RWPE1 (cell line): ENCODE results near the gene MRPS33.

Experiments
- CTCF ChIA-PET: fragments of 350-600 bp; sonication (Branson Sonifier 250); formaldehyde crosslinking; extraction: SDS; loops from one replicate; lab custom pipeline; 2021; lab: Yijun Ruan, JAX
- POLR2A ChIA-PET: fragments of 400-600 bp; formaldehyde crosslinking; extraction: SDS; loops from one replicate; lab custom pipeline; 2020; ENCODE audit warnings: antibody characterized with exemption; ENCODE audit not compliant: low non-redundant PET; lab: Yijun Ruan, JAX
- DNase-seq: peaks from one replicate; pipeline ENCODE4 v3.0.0; 2012; ENCODE audit warnings: low spot score
- H3K27ac ChIP-seq: fragments of 450-650 bp; 2 replicates; pipeline ENCODE4 v1.5.1; 2017
- CTCF ChIP-seq: fragments of 450-650 bp; conservative IDR thresholded peaks from 2 replicates; pipeline ENCODE4 v1.5.1; 2017; ENCODE audit warnings: low read depth, mild to moderate bottlenecking

MRPS33 gene

DNA sequence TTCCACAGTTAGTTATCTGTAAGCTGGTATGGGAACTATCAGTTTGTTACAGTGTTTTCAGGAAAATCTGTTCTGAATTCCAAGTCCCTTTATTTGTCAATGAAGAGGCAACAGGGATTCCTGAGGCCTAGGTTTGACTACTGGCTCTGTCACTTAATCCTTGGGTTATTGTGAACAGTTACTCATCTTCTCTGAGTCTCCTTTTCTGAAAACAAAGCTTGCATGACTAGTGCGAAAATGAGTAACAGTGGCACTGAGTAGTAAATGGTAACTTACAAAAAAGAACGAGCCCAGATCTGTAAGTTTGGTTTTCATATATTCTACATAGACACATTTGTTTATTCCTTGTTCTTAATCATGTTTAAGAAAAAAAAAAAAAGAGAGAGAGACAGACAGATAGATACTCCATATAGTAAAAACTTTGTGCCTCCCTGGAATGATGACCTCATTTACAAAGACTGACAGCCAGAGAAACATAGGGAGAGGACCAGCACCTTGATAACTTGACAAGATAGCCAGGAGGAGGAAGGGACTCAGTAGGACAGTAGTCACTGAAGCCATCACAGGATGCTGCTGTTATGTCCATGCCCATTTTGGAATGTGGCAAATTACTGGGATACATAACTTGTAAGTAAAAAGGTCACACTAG lies 1.9 kb downstream of the MRPS33 start:
- ChIA-PET POLR2A (no interaction called here), CTCF (interaction anchor here (0.5 to 0.7 kb wide), 4 partner anchors 85 to 297 kb away, joined by 3 to 4 read pairs (median 4); no protein-coding TSS in a partner anchor)
- TF ChIP-seq CTCF, result no peak
- peak; percentile 10 for DNase-seq
- no peak overlapping the region for H3K27ac ChIP-seq

GRCh38 chr7:141012044-141012685 lies 2.6 kb downstream of the MRPS33 start:
- peak; percentile 49 for DNase-seq
- ChIA-PET CTCF (interaction anchor here (0.5 to 1.1 kb wide), 6 partner anchors 85 to 1218 kb away, joined by 3 to 5 read pairs (median 4); no protein-coding TSS in a partner anchor), POLR2A (no interaction called here)
- peak; percentile 70 for TF ChIP-seq CTCF
- H3K27ac ChIP-seq, result no peak overlapping the region

- ChIA-PET CTCF (interaction anchor here (0.6 to 1.1 kb wide), 5 partner anchors 195 to 1218 kb away, joined by 3 to 5 read pairs (median 4); no protein-coding TSS in a partner anchor), POLR2A (no interaction called here)
- H3K27ac ChIP-seq, result no peak overlapping the region
- DNase-seq, result no peak
- TF ChIP-seq CTCF, result no peak
Measured at GRCh38 chr7:141011443-141011842, 3.3 kb downstream of the MRPS33 start.

DNA sequence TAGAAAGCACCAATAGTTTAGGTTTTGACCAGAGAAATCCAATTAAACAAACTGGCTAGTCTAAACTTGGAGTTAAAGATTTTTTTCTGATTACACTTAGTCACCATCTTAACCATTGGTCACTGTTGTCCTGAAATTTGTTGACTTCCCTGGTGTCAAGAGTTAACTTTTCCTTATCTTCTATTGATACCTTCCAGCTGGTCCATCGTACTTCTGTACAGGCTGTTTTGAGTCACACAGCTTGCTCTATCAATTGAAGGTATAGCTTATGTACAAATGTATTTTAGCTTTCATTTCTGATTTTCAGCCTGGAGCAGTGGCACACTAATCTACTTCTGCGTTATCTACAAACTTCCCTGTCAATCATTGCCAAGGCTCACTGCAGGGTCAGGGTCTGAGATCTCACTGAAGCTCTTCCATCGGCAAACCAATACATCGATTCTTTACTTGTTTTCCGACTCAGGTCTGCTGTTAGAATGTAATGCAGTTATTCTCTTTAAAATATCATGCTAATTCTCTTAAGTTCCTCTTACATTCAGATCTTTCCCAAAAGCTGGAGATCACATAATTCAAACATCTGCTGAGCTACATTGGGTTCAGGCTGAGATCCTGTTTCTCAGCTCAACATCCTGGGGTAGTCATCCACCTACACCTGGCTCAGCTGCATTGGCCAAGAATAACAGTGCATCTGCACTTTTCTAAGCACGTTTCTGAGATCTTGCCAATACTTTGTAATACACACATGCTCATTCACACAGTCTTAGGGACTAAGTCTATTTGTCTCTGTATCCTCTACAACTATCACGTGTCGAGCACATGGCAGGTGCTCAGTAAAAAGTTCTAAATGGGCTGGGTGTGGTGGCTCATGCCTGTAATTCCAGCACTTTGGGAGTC lies 11.3 kb downstream of the MRPS33 start:
- no peak for DNase-seq
- ChIA-PET POLR2A (no interaction called here), CTCF (interaction anchor here (0.6 kb wide), 1 partner anchor 10 kb away, joined by 3 read pairs; no protein-coding TSS in a partner anchor)
- TF ChIP-seq CTCF, result no peak
- H3K27ac ChIP-seq, result no peak overlapping the region

GRCh38 chr7:141001546-141001945 lies 13.2 kb downstream of the MRPS33 start:
- ChIA-PET POLR2A (no interaction called here), CTCF (interaction anchor here (0.6 kb wide), 1 partner anchor 11 kb away, joined by 3 read pairs; no protein-coding TSS in a partner anchor)
- no peak for TF ChIP-seq CTCF

GRCh38 chr7:141001122-141001521 lies 13.6 kb downstream of the MRPS33 start:
- ChIA-PET CTCF (no interaction called here), POLR2A (no interaction called here)
- H3K27ac ChIP-seq, result no peak overlapping the region
- DNase-seq, result no peak
- TF ChIP-seq CTCF, result no peak

More at GRCh38 chr7:141001546-141001945, 13.2 kb downstream of the MRPS33 start:
- no peak for DNase-seq
- H3K27ac ChIP-seq, result no peak overlapping the region
